Measurements from ENCODE around the gene GNG7.

- no peak for TF ChIP-seq CTCF (IDR thresholded peaks at IDR 0.05; ENCODE audit: low read depth, low read length, poor library complexity, severe bottlenecking)
- no peak for TF ChIP-seq EZH2phosphoT487 (IDR thresholded peaks at IDR 0.05; ENCODE audit: borderline replicate concordance, low read length)
Measured at GRCh38 chr19:2461751-2462634, 240.5 kb downstream of the GNG7 start.

Data from DOHH2 (cell line).